M059J (cell line): ENCODE measurements around the gene SLC35E1. TPM values are rescaled to one million over a fixed set of nuclear protein-coding genes. Genes with fewer than 3 reads are reported as not detected.

ENCODE experiments used
- DNase-seq: peaks from one replicate; pipeline ENCODE4 v3.0.0-alpha.2; 2012; ENCODE audit warnings: low read depth
- total RNA-seq: library from RNA; depleted of rRNA; stranded (reverse); fragments of >200 nt; shearing (Covaris generic); gene quantifications from 2 replicates; pipeline ENCODE4 v1.2.3, GENCODE V29; 2014

The SLC35E1 gene
- total RNA-seq, 1 experiment from 2014 or later: 43.5 TPM

DNA sequence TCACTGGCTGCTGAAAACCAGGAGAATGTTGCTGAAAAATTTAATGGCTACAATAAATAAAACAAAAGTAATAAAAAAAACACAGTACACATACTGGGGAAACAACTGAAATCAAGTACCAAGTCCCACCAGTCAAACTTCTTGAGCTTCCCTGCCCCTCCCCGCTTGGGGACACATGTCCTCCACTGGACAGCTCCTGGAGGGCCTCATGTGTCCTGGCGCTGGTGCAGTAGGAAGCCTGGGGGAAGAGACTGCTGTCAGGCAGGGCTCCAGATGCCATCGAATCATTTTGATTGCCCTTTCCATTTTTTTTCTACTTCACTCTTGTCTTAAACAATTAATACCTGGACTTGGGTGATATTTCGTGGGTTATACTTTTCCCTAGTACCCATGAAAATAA lies 26.6 kb upstream of the SLC35E1 start:
- no peak for DNase-seq

DNA sequence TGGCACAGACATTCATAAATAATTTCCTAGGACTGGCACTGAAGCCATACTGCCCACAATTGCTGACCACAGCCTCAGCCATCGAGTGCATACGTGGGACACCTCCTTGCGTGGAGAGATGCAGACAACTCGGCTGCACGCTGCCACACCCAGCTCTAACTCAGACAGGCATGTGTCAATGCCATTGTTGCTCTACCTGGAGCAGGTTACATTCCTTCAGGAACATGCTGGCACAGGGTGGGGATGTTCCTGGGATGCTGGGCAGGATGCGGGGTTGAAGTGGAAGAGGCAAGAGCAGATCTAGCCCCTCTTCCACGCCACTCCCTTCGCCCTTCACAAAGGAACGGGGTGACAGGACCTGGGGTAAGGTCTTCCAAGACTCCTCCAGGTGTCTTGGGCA lies 24.2 kb upstream of the SLC35E1 start:
- no peak for DNase-seq

DNA sequence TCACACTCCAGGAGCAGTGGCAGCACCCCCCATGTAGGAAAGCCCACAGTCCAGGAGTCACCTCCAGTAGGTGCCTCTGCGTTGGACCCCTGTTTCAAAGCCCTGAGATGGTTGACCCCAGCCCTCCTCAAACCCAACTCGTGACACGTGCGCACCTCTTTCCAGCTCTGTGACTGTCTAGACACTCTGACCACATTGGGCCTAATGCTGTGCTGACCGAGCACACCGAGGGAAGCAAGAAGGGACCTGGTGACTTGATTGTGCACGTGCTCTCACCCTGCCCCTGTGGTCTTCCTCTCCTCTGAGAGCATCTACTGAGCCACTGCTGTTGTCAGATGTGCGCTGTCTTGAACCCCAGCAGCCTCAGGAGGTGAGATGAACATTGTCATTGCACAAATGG lies 22.9 kb upstream of the SLC35E1 start:
- no peak for DNase-seq

DNA sequence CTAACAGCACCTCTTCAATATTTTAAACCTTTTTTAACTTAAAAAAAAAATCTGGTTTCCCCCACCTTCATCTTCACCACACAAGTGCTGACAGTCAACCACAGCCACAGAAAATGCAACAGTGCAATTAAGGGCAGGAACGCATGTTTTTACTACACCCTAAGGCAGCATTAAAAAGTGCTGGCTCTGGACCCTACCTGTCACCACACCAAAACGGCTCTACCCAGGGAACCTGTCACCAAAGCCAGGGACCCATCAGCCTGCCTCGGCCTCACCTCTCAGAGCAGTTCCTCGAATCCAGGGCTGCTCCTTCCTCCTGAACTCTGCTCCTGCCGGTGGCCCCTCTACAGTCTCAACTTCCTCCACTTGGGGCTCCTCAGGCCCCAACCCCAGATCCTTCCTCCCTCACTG lies 22.5 kb upstream of the SLC35E1 start:
- DNase-seq: no peak

- no peak for DNase-seq
Measured at GRCh38 chr19:16594131-16594586, 21.9 kb upstream of the SLC35E1 start.

DNA sequence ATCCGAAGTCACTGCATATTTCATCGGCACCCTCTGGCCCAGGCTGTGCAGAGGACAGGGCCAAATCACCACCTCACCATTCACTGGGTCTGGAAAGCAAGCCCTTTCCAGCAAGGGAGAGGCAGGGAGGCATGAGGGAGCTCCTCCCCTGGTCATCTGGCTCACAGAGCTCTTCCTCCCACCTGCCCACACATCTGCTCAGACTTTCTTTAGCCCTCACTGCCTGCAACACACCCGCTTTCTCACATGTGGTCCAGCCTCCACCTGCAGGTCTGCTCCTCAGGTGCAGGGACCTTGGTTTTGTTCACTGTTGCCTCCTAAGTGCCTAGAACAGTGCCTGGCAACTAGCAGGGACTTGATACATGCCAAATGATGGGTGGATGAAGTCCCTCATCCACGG lies 21.0 kb upstream of the SLC35E1 start:
- no peak for DNase-seq

- peak; percentile 68 for DNase-seq
Measured at GRCh38 chr19:16591803-16592556, 19.8 kb upstream of the SLC35E1 start.

- no peak for DNase-seq
Measured at GRCh38 chr19:16590876-16591802, 18.9 kb upstream of the SLC35E1 start.

DNA sequence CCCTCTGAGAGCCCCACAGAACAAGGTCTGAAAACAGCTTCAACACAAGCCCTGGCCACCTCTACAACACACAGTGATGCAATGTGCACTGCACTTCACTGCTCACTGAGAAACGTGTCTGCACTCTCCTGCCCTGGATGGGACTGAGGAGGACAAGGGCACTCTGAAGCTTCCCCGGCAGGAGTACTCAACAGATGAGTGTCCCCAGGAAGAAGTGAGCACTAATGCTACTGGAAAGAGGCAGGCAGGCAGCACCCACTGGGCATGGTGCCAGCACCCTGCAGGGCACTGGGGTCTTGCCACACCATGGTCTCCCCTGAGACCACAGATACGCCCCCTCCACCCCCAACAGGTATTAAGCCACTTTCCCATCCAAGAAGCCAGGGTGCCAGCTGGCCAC lies 17.7 kb upstream of the SLC35E1 start:
- DNase-seq: no peak

GRCh38 chr19:16588824-16589577 lies 16.8 kb upstream of the SLC35E1 start:
- DNase-seq: no peak

DNA sequence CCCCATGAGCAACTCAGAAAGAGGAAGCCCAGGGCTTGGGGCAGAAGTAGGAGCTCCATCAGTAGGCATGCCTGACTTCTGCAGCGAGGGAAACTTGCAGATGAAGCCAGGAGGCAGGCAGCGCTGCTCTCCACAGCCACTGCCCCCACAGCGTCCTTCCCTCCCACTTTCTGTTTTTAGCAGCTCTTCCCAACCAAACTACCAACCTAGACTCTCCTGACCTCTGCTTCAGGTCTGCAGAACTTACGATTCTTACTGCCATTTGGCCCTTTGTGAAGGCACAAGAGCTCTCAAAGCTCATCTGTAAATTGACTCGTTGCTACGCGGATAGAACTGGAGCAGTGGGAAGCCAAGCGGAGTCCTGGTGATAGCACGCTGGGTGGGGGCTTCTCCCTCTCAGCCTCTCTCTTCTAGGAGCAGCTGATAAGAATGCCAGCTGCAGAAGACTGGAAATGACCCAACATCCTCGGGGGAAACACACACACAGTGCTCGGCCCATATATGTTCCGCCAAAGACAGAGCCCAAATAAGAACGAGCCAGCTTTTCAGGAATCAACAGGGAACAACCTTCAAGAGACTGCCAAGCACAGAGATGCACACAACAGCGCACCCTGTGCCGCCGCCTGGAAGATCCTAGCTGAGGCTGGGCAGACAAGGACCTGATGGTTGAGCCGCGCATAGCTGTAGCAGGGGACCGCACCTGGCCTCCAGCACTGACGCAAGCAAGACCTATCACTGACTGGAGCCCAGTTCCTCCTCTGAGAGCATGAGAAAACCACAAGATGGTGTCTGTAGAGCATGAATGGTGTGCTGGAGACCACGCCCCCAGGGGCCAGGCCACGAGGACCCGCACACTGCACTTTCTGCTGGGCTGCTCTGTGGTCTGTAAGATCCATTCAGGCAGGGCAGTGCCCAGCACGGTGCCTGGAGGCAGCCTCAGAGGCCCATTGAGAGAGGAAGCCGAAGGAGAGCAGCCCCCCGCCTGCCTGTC lies 15.9 kb upstream of the SLC35E1 start:
- no peak for DNase-seq

GRCh38 chr19:16586991-16587832 lies 15.0 kb upstream of the SLC35E1 start:
- DNase-seq: peak; percentile 15

GRCh38 chr19:16586477-16586871 lies 14.3 kb upstream of the SLC35E1 start:
- no peak for DNase-seq

- DNase-seq: peak; percentile 38
Measured at GRCh38 chr19:16585808-16586476, 13.7 kb upstream of the SLC35E1 start.

GRCh38 chr19:16585094-16585801 lies 13.0 kb upstream of the SLC35E1 start:
- DNase-seq: no peak

- peak; percentile 87 for DNase-seq
Measured at GRCh38 chr19:16584248-16585093, 12.3 kb upstream of the SLC35E1 start.

- DNase-seq: no peak
Measured at GRCh38 chr19:16582486-16583261, 10.5 kb upstream of the SLC35E1 start.
